ENCODE data around the gene NEMP1.
"Not testable (repeated sequence)": the region's sequence is repeated elsewhere in the genome, so short reads cannot be mapped to it uniquely, and the experiment has no call there.

NEMP1 gene

DNA sequence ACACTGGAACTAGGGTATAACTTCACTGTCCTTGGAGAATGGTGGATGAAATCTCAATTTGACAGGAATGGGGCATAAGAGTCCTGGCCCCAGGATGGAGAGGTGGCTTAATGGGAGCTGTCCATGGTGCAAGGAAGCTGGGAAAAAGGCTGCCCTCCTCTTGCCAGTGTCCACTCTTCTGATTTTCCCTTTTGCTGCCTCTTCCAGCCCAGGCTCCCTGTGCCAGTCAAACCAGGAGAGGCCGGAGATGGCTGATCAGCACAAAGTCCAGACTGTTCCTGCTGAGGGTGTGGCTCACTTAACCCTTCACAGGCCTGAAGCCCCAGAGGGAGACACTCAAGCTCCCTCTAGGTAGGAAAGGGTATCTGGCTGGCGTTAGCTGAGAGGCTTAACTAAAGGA lies 28.7 kb downstream of the NEMP1 start, which contains the start of gene MYO1A:
MYO1A (minus strand) TSS at position 240 of the 400 bp plus-strand sequence. CDS start 1,806 bp downstream, outside the sequence.
- no peak for DNase-seq

DNA sequence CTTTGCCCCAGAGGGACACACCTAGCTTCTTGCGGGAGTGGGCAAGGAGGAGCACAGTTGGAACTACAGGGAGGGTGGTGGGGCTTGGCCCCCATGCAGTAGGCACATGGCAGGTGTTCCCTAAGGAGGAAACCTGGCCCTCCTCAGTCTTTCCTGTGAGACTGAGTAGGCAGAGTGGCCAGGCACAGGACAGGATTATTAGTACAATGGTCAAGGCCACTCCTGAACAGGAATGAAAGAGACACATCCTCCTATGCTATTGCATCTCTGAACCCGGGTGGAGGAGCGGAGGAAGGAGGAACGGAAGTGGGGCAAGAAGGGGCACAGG lies 29.5 kb downstream of the NEMP1 start:
- no peak for DNase-seq

DNA sequence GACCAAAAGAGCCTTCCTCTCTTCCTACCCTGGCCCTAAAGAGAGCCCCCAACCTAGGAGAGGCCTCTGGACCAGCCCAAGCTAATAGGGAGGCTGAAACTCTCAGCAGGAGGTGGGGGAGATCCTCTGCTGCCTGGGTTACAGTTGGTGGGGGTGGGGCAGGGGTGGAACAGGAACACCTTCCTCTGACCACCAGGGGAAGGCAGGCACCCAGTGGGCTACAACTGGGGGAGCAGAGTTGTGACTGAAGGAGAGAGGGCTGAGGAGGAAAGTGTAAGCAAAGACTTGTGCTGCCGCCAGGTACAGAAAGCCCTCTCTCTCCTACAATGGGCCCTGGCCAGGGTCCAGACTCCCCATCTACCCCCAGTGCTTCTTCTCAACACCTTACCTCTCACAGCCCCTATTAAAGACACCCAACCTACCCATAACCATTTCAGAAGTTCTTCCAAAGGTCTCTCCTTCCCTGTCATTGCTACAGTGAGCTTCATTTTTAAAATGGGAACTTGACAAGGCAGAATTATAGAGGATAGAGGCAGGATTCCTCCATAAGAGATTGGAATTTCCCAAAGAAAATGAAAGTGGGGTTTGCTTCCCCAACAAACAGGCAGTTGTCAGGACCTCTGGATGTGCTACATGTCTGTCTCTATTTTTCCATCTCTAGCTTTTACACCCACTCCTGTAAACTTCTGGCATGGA lies 30.0 kb downstream of the NEMP1 start:
- DNase-seq, result no peak

DNA sequence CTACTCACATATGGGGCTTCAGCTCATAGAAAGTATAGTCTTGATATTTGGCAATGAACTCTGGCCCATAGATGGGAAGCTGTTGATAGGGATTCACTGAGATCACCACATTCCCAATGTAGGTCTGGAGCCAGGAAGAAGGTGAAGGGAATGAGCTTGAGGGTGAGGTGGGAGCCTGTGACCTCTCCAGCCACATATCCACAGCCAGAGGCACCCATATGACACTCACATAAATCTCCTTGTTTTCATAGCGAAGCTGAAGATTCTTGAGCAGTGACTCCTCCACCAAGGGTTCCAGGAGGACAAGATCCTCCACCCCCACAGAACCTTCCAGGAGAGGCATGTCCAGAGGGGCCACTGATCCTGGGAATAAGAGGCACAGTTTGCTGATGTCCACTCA lies 30.6 kb downstream of the NEMP1 start:
- DNase-seq, result no peak

DNA sequence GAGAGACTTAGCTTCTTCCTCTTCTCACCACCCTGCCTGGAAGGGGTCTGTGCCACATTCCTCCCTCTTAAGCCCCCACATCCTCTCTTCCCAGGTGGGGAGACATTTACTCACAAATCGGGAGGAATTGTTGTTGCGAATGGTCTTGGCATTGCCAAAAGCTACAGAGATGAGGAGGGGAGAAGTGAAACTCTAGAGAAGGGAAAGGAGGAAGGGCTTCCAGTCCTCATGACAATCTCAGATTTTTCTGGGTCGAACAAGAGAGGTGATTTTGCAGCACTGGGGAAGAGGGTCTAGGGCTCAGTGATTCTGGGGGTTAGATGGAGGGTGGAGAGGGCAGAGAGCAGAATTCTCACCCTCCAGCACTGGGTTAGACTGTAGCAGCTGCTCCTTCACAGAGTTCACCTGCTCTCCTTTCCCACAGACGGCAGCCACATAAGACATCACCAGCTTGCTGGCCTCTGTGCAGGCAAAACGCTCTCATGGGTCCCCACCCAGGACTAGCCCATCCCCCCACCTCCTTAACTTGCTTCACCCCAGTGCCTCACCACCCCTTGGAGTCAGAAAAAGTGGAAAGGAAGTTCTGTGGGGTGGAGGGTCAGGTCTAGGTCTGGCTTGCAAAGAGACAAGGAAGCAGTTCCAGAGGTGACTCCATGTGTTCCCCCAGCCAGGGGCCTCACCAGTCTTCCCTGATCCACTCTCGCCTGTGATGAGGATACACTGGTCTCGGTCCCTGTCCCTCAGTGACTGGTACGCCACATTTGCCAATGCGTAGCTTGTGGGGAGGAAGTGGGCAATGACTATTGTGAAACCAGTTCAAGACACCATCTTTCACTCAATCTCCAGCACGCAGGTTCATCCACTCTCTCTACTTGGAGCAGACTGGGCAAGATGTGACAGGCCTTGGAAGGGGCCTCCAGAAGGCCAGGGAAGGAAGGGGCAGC lies 31.4 kb downstream of the NEMP1 start:
- DNase-seq, result no peak

DNA sequence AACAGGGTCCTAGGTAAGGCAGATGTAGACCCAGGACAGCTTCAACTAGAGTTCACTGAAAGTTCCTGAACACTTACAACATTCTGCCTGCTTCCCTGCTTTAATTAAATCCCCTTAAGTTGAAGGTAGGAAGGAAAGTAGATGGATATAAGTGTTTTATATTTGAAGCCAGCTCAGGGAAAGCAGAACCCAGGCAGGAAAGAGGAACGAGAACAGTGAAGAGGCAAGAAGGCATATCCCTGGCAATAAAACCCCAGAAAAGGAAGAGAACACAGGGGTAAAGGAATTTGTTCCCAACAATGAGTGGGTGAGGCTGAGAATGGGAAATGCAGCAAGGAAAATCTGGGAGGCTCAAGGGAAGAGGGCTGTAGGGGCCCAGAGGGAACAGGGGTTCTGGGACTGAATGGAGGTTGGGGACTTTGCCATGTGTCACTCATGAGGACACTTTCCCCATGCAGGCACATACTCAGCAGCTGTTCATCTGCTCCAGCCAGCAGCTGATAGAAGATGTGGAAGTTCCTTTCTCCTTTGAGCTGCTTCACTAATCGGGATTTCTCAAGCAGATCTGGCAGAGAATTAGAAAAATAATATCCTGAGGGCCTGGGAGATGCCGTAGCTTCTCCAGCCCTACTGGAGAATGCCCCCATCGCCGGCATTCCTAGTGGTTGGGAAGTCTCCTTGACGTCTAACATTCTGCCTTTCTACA lies 32.4 kb downstream of the NEMP1 start:
- no peak for DNase-seq

DNA sequence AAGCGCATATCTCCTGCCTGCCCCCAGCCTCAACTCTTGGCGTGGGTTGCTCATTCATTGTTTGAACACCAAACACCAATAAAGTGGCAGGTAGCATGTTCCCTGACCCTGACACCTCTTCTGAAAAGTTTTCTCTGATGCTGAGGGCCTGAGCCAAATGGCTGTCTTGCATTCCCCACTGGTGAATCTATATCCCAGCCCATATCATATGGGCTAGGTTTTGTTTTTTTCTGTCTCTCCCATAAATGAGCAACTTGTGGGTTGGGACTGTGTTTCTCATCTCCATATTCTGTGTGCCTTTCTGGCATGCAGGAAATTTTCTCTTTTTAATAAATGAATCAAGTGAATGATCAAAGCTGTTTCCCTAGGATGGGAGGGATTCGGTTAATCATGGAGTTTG lies 33.7 kb downstream of the NEMP1 start:
- DNase-seq, result no peak

DNA sequence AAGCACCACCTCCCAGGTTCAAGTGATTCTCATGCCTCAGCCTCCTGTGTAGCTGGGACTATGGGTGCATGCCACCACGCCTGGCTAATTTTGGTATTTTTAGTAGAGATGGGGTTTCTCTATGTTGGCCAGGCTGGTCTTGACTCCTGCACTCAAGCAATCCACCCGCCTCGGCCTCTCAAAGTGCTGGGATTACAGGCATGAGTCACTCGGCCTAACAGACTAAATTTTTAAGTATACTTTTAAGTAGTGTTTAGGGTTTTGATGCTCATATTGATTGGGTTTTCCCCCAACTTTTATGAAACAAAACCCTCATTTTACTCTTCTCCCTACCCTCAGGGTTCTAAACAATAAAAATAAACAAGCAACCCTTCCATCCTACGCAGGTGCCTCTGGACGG lies 34.1 kb downstream of the NEMP1 start:
- DNase-seq, result no peak

DNA sequence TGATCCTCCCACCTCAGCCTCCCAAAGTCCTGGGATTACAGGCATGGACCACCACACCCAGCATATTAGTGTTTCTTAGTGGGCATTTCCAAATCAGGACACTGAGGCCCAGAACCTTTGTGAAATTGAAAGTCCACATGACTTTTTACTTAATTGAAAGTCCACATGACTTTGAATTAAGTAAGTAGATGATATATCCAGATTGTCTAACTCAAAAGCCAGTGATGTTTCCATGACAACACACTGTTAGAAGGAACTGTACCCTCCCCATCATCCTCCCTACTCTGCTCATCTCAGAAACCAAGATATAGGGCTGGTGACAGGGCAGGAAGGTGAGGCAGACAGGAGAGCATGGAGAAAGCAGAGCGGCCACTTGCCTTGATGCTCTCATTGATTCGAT lies 35.9 kb downstream of the NEMP1 start:
- no peak for DNase-seq

DNA sequence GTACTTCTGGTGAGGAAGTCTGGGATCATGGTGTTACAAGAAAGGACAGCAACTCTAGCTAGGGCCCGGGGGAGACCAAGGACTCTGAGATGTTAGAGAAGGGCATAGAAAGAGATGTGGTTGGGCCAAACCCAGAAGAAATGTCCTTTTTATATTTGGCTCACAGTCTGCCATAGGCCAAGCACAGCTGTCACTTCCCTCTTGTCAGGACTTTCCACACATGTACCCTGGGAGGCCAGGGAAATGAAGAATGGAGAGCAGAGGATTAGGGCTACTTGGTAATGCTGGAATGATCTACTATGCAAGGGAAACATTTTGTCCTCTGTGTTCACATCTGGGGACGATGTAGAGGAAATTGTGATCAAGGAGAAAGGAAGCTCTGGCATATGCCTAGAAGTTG lies 37.8 kb downstream of the NEMP1 start:
- DNase-seq, result no peak

DNA sequence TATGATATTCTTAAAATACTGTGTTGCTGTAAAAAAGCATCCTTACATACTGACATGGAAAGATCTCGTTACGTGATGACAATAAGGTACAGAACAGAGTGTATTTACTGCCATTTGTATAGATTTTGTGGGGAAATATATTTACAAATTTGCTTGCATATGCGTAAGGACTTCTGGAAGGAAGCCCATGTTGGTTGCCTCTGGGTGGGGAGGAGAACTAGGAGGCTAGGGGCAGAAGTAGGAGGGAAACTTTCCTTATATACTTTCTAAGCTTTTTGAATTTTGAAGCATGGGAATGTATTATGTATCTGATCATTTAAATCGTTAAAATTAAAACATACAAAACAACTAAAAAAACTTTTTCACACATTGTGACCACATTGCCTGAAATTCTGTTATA lies 38.4 kb downstream of the NEMP1 start:
- DNase-seq, result no peak

DNA sequence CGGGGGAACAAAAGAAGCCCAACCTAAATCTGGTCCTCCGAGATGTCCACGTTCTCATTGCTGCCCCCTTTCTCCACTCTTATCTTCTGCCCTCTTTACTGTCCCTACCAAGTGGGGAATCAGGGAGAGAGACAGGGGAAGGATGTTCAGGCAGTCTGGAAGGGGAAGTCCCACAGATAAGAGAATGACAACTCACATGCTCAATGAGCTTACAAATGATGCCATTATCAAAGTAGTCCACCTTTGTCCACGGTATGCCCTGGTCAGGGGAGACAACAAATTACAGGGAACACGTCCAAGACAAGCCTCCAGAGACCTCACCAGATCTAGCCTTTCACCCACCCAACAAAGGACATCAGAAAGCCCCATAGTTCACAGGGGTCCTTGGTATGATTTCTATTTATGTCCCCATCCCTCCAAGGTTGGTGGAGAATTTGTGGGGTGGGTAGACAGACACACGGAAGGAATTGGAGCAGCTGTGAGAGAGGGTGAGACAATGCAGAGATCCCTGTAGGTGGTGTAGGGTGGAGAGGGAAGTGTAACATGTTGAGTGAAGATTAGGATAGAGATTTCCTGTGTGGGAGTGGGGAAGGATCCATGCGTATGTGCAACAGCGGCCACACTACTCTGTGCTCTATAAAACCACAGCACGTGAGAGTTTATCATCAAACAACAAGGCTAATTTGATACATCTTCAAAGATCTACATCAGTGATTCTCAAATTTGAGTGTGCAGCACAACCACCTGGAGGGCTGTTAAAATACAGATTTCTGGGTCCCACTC lies 39.4 kb downstream of the NEMP1 start:
- DNase-seq, result no peak

DNA sequence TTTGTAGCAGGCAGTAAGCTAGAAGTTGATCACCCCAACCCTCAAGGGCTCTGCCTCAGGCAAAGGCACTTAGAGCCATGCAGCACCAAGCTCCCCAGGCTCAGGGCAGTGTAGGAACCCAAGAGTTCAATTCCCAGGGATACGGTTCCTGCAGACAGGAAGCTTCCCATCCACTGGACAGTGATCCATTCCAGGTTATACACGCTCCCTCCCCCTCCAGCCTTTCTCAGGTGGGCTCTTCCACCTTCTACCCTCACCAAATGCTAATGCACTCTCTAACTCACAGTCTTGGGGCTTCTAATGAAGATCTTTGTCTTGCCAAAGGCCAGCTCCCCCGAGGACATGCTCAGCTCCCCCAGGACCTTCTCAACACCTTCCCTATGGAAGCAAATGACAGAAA lies 41.3 kb downstream of the NEMP1 start:
- no peak for DNase-seq

DNA sequence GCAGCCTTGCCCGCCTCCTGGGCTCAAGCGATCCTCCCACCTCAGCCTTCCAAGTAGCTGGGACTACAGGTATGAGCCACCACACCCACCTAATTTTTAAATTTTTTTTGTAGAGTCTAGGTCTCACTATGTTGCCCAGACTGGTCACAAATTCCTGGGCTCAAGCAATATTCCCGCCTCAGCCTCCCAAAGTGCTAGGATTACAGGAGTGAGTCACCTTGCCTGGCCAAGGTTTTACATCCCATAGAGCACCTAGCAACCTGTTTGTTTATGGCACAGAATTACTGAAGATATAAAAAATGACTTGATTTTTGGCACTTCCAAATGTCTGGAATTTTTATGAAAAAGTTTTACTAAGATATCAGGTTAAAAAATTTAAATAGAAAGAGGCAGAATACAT lies 45.2 kb downstream of the NEMP1 start:
- no peak for DNase-seq

DNA sequence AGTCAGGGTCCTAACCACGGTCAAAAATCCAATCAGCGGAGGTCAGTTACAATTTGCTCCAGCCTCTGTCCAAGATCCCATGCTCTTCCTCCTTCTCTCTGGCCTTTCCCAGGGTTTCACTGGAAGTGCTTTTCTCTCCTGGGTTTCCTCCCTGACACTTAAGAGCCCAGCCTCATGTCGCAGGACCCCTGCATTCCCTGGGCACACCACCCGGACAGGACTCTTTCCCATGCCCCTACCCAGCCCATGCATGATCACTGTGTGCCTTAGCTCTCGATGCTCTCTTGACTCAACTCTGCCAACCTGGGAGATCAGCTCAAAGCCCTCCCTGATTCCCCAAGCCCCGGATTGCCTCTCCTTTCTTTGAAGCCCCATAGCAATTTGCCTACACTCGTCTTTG lies 46.8 kb downstream of the NEMP1 start:
- no peak for DNase-seq

DNA sequence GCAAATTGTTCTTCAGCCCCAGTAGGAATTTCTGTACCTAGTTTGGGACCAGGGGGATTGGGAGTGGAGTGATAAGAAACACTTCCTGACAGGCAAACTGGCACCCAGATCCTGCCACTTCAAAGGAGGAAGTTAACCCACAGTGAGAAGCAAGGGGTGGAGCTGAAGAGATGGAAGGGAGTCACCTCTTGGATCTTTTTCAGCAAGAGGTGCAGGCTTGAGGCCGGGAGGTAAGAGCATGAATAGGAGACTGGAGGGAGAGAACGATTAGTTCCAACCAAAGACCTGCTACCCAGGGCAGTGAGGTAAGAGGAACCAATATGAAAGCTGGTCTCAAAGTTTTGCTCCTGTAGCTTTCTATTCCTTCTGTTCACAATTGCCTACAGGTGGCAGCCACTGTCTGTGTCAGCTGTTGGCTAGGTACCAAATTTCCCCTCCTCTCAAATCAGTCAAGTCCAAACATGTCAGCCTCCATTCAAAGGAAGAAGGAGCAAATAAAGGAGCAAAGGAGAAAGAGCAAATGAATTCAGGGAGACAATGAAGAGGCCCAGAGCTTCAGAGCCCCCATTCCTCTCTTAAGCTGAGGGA lies 47.4 kb downstream of the NEMP1 start:
- DNase-seq, result peak; percentile 77

DNA sequence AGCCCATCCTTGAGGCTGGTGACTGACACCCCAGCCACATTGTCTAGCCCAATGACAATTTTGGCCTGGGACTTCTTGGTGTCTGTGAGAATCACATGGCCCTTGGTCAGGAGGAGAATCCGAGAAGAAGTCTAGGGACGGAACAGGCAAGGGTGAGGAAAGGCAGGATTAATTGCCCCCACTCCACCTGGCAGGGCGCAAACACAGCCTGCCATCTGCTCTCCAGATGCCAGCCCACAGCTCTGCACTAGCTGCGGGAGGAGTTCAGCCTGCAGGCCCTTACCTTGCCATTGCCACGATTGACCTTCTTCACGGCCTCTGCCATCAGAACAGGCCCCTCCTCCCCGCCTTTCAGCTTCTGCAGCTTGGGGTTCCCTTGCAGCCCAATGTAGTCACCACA lies 49.1 kb downstream of the NEMP1 start:
- DNase-seq, result no peak

DNA sequence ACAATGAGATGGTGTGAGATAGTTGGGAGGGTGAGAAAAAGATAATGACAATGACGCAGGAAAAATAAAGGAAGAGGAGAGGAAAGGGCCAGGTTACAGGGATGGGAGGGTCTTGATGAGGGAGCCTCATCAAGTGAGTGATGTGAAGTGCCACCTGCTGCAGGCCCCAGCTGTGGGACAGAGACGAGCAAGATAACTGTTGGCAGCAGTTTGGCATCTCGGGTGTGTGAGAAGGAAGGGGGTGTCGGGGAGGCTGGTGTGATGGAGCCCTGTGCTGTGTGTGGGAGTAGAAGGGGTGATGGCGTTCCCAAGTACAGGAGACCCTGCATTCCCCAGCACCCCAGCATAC lies 50.8 kb downstream of the NEMP1 start:
- DNase-seq, result no peak

DNA sequence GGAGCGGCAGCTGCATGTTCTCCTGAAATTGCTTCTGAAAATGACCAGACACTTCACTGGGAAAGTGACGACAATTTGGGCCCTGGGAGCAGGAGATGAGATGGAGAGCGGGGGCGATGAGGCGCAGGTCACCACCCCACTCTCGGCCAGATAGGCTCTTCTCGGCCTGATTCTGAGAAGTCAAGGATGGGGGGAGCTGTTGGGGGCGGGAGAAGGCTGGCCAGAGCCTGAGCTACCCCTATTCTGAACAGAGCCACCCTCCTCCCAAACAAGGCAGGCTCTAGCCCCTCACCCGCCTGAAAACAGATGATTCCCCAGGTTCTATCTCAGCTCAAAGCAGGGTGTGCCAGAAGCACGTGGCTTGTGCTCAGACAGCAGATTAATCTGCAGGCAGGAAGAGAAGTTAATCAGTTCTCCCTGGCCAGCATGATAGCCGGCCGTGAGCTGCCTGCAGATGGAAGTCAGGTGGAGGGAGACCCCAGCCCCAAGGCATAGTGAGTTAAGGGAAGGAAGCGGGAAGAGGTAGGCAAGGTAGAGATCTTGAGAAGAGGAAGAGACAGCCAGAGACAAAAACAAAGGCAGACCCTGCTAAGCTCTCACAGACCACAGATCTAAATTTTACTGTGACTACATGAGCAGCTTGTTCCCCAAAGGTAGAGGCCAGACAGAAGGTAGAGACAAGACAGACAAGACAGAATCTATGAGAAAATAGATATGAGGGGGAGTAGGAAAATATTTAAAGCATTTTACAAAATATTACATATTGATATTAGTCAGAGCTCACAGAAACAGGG lies 51.4 kb downstream of the NEMP1 start:
- DNase-seq, result no peak

DNA sequence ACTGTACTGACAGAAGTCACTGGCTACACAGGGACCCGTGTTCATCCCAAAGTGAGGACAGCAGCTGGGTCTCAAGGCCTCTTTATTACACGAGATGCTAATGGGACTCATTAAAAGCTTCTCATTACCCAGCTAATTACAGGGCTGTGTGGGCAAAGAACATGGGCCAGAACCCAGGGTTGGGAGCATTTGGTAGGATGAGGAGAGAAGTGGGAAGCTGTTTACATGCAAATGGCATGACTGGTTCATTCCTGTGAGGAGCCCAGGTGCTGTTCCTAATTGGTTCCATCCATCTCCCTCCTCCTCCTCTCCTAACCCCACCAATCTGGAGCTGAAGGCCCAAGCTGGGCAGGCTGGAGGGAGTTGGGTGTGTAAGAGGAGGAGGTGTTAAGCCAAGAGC lies 53.4 kb downstream of the NEMP1 start:
- peak; percentile 12 for DNase-seq

DNA sequence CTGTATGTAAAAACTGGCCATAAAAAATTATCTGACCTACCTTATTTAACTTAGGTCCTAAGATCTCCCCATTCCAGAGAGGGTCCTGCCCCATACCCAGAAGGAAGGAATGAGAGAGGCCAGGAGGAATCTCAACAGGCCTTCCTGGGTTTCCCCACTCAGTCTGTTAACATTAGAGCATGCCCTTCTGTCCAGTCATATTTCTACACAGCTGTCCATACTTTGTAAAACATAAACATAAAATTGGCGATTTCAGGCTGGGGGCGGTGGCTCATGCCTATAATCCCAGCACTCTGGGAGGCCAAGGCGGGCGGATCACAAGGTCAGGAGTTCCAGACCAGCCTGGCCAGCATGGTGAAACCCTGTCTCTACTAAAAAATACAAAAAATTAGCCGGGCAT lies 56.3 kb downstream of the NEMP1 start:
- not testable (repeated sequence) for DNase-seq

All from NCI-H1105 treated with DMSO at 0.1 percent for 48 hours (cell line).